Measurements from ENCODE around the gene ITPR1.
"Not testable (repeated sequence)": the region's sequence is repeated elsewhere in the genome, so short reads cannot be mapped to it uniquely, and the experiment has no call there.

Gene ITPR1

GRCh38 chr3:4493014-4493940, at the start of gene ITPR1:
ITPR1 (plus strand) TSS chr3:4493348; CDS start chr3:4516492, 23,144 bp downstream.
- peak; percentile 86 for DNase-seq

- no peak for DNase-seq
Observed at GRCh38 chr3:4447295-4447999, 45.7 kb upstream of the ITPR1 start.

- DNase-seq, result no peak
Observed at GRCh38 chr3:4448187-4448586, 45.0 kb upstream of the ITPR1 start.

- no peak for DNase-seq
Observed at GRCh38 chr3:4449043-4449805, 43.9 kb upstream of the ITPR1 start.

- no peak for DNase-seq
Observed at GRCh38 chr3:4454142-4454541, 39.0 kb upstream of the ITPR1 start.

GRCh38 chr3:4456780-4457179, 36.4 kb upstream of the ITPR1 start:
- DNase-seq, result not testable (repeated sequence)

- no peak for DNase-seq
Observed at GRCh38 chr3:4458961-4459360, 34.2 kb upstream of the ITPR1 start.

GRCh38 chr3:4460334-4460733, 32.8 kb upstream of the ITPR1 start:
- no peak for DNase-seq

GRCh38 chr3:4461468-4462090, 31.6 kb upstream of the ITPR1 start:
- DNase-seq, result no peak

- DNase-seq, result no peak
Observed at GRCh38 chr3:4462369-4463040, 30.6 kb upstream of the ITPR1 start.

- no peak for DNase-seq
Observed at GRCh38 chr3:4464576-4464975, 28.6 kb upstream of the ITPR1 start.

- peak; percentile 31 for DNase-seq
Observed at GRCh38 chr3:4466741-4467521, 26.2 kb upstream of the ITPR1 start, which contains the start of gene SUMF1. SUMF1 (minus strand) TSS chr3:4467269; CDS start chr3:4467245, 24 bp downstream.

- no peak for DNase-seq
Observed at GRCh38 chr3:4467522-4467867, 25.7 kb upstream of the ITPR1 start.

GRCh38 chr3:4471907-4472306, 21.2 kb upstream of the ITPR1 start:
- peak; percentile 44 for DNase-seq

- no peak for DNase-seq
Observed at GRCh38 chr3:4472312-4472711, 20.8 kb upstream of the ITPR1 start.

- DNase-seq, result no peak
Observed at GRCh38 chr3:4472766-4473165, 20.4 kb upstream of the ITPR1 start.

- DNase-seq, result no peak
Observed at GRCh38 chr3:4474683-4475490, 18.3 kb upstream of the ITPR1 start.

- no peak for DNase-seq
Observed at GRCh38 chr3:4475804-4476203, 17.3 kb upstream of the ITPR1 start.

- no peak for DNase-seq
Observed at GRCh38 chr3:4476496-4476895, 16.7 kb upstream of the ITPR1 start.

GRCh38 chr3:4478261-4478660, 14.9 kb upstream of the ITPR1 start:
- DNase-seq, result no peak

GRCh38 chr3:4491855-4492207, 1.3 kb upstream of the ITPR1 start:
- DNase-seq, result no peak

Data from NCI-H1105 (cell line).